Body of pancreas (tissue), 4 donors: ENCODE data around the gene CACNA2D3.

Experiments
- CTCF ChIP-seq, 7 experiments: fragments of 450-650 bp in 4 of 7; fragments of 200-600 bp in 3 of 7; sonication (generic) in 3 of 7; IDR thresholded peaks; one replicate each; pipeline ENCODE4 v1.5.1; 2016 to 2019; ENCODE audit warnings: antibody characterized with exemption in 7 of 7
- POLR2A ChIP-seq, 3 donors: fragments of 450-650 bp; IDR thresholded peaks; one replicate each; pipeline ENCODE4 v1.6.1; 2016; ENCODE audit warnings: antibody characterized with exemption in 3 of 3, mild to moderate bottlenecking in 2 of 3

- TF ChIP-seq CTCF (IDR thresholded peaks at IDR 0.05) (no peak), POLR2A (IDR thresholded peaks at IDR 0.05) (no peak)
Measured at GRCh38 chr3:54957711-54958110, 835.4 kb downstream of the CACNA2D3 start.
